H4 (cell line): ENCODE results near the gene RAB32. TPM values are rescaled to one million over a fixed set of nuclear protein-coding genes. Genes with fewer than 3 reads are reported as not detected.
A peak's percentile ranks its signal among the peaks of the same experiment; 100 is the strongest.
"Not testable (repeated sequence)": the region's sequence is repeated elsewhere in the genome, so short reads cannot be mapped to it uniquely, and the experiment has no call there.

Experiments
- DNase-seq: peaks from one replicate; pipeline ENCODE4 v3.0.0-alpha.2; 2015; ENCODE audit warnings: low spot score
- total RNA-seq: library from RNA; depleted of rRNA; stranded (reverse); fragments of >200 nt; shearing (Covaris generic); gene quantifications from 2 replicates; pipeline ENCODE4 v1.2.3, GENCODE V29; 2014; rRNA removed

The RAB32 gene
- total RNA-seq = 88.3 and 93.1 TPM in 2 replicates

- DNase-seq = peak; percentile 72
Measured at GRCh38 chr6:146543211-146543939, at the start of gene RAB32. Gene RAB32 (plus strand): TSS chr6:146543833. CDS start chr6:146543872, 39 bp downstream.

- no peak for DNase-seq
Measured at GRCh38 chr6:146498309-146498708, 45.3 kb upstream of the RAB32 start.

GRCh38 chr6:146503096-146503495 lies 40.5 kb upstream of the RAB32 start:
- DNase-seq = no peak

GRCh38 chr6:146515212-146515611 lies 28.4 kb upstream of the RAB32 start:
- no peak for DNase-seq

GRCh38 chr6:146526192-146526591 lies 17.4 kb upstream of the RAB32 start:
- DNase-seq = no peak

GRCh38 chr6:146532702-146533101 lies 10.9 kb upstream of the RAB32 start:
- no peak for DNase-seq

- DNase-seq = no peak
Measured at GRCh38 chr6:146542881-146543210, 787 bp upstream of the RAB32 start.

- peak; percentile 22 for DNase-seq
Measured at GRCh38 chr6:146543940-146544615, 445 bp downstream of the RAB32 start.

GRCh38 chr6:146544616-146545182 lies 1.1 kb downstream of the RAB32 start:
- no peak for DNase-seq

- DNase-seq = peak; percentile 19
Measured at GRCh38 chr6:146545581-146545980, 1.9 kb downstream of the RAB32 start.

GRCh38 chr6:146546443-146547043 lies 2.9 kb downstream of the RAB32 start:
- DNase-seq = peak; percentile 50

GRCh38 chr6:146547889-146548288 lies 4.3 kb downstream of the RAB32 start:
- DNase-seq = no peak

GRCh38 chr6:146548898-146549374 lies 5.3 kb downstream of the RAB32 start:
- no peak for DNase-seq

GRCh38 chr6:146550911-146551310 lies 7.3 kb downstream of the RAB32 start:
- no peak for DNase-seq

GRCh38 chr6:146551545-146551944 lies 7.9 kb downstream of the RAB32 start:
- DNase-seq = no peak

GRCh38 chr6:146553377-146554135 lies 9.9 kb downstream of the RAB32 start:
- DNase-seq = no peak

GRCh38 chr6:146560607-146561006 lies 17.0 kb downstream of the RAB32 start:
- DNase-seq = no peak

- DNase-seq = not testable (repeated sequence)
Measured at GRCh38 chr6:146566661-146567060, 23.0 kb downstream of the RAB32 start.

- DNase-seq = not testable (repeated sequence)
Measured at GRCh38 chr6:146568619-146569018, 25.0 kb downstream of the RAB32 start.

- DNase-seq = no peak
Measured at GRCh38 chr6:146574211-146574610, 30.6 kb downstream of the RAB32 start.

- DNase-seq = no peak
Measured at GRCh38 chr6:146578054-146578453, 34.4 kb downstream of the RAB32 start.

GRCh38 chr6:146581968-146582367 lies 38.3 kb downstream of the RAB32 start:
- DNase-seq = no peak
